Superior temporal gyrus (tissue), 1 donor: ENCODE results near the gene DOK6.

Experiments used
- DNase-seq: peaks from one replicate; pipeline ENCODE4 v3.0.0-alpha.2; 2016; ENCODE audit errors: extremely low spot score

The DOK6 gene

DNA sequence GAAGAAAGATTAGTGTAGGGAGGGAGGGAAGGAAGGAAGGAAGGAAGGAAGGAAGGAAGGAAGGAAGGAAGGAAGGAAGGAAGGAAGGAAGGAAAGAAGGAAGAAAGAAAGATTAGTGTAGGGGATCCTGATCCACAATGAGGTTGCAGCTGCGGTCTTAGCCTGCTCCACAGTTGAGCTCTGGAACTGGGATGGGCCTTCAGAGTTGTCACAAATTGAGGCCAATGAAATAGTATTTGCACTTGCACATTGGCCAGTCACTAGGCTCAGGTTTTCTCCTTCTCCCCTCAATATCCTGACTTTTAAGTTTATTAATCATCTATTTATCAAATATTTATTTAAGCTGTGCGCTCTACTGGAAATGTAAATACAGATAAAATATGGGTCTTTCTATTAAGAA is 34.3 kb downstream of the DOK6 start:
- DNase-seq = no peak

- DNase-seq = no peak
These were observed 43.5 kb downstream of the DOK6 start for GRCh38 chr18:69444221-69444620.

DNA sequence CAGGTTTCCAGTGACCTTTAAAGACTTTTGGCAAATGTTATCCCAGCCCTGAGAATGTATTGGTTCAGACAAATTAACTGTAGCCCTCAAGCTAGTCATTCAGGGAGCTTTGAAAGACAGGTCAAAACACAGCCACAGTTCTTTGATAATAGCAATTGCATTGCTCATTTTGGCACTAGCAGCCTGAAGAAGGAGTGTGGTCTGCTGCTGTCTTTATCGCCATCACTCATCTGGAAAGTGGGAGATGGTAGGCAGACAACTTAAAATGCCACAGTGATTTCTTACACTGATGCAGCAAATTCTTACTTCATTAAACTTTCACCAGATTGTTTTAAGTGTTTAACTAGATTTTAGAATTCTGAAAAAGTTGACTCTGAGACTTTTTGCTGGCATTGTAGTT is 47.2 kb downstream of the DOK6 start:
- no peak for DNase-seq

- DNase-seq = no peak
These were observed 54.4 kb downstream of the DOK6 start for GRCh38 chr18:69455125-69455524.

DNA sequence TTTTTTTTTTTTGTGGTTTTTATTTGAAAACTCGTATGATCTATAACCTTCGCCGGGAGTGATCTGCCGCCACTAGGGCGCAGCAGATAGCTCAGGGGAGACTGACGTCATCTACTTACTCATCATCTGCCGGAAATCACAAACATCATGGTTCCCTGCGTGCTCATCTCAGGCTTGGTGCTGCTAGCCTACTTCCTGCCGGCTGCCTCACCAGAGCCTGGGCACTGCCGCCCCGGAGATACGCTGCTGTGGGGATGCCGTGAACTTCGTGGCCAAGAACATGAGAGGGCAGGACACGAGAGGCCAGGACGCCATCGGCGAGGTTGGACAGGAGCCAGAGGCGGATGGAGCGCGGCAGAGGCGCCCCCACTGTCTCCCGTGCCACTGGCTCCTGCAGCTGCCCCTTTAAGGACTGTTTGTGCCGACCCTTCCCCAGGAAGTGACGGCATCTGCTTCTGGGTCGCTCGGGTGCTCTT is 68.8 kb downstream of the DOK6 start:
- DNase-seq = no peak

- no peak for DNase-seq
These were observed 79.8 kb downstream of the DOK6 start for GRCh38 chr18:69480460-69480859.

DNA sequence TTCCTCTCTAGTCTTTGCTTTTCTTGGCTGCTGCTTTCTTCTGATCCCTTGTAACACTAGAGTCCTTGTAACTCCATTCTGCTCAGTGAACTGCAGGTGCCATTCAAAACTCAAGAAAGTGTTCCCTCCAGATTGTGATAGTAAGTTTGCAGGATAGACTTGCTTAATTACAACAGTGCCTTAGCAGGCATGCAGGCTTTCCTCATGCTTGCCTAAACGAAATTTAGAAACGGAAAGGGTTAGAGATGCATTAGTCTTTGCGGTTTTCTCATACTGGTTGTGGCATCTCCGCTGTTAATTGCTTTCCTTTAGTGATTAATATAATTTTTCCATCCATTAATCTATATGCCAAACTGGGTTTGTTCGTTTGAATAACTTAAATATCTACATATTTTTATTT is 82.9 kb downstream of the DOK6 start:
- DNase-seq = no peak

- no peak for DNase-seq
These were observed 84.2 kb downstream of the DOK6 start for GRCh38 chr18:69484699-69485396.

DNA sequence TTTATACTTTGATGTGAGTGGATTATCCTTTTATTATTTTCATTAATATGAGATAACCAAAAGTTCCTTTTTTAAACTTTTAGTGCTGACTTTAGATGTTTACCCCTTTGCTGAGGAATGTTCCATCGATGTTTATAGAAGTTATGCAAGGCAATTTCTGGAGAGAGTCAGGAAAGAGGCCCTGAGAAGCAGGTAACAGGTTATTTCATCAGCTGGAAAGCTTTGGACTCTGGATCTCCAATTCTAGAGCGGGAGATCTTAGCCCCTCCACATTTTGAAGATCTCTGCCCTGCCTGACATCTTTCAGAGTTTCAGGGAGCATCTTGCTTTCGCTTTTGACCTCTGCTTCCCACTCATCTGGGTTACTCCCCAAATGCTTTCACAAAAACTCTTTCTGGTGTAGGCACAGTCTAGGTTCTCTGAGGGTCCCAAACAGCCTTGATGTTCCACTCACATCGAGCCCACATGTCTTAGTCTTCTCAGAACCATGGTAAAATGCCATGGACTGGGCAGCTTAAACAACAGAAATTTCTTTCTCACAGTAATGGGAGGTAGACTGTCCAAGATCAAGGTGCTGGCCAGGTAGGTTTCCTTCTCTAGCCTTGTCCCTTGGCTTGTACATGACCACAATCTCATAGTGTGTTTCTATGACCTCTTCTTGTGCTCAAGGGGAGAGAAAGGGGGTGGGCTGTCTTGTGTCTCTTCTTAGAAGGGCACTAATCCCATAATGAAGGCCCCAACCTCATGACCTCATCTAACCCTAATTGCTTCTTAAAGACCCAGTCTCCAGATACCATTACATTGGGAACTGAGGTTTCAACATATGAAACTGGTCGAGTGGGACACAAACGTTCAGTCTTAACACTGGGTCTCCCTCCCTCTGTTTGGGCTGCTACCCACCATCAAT is 87.1 kb downstream of the DOK6 start:
- no peak for DNase-seq

DNA sequence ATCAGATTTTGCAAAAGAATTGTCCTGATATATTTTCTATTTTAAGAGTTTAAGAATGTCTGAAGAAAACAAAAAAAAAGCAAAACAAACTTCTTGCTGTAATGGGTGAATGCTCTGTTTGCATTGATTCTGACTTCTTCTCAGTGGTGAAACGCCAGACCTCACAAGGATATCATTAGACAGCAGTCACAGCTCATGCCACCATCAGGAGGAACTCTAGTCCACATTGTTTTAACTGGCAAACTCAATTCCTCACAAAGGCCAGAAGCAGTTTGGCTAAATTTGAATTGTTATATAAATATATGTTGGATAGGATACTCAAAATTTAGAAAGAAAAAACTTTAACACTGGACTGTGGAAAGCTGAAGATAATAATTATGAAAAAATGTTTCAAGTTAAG is 89.4 kb downstream of the DOK6 start:
- no peak for DNase-seq

GRCh38 chr18:69490813-69491212 is 90.1 kb downstream of the DOK6 start:
- no peak for DNase-seq

GRCh38 chr18:69491576-69491975 is 90.9 kb downstream of the DOK6 start:
- no peak for DNase-seq

GRCh38 chr18:69492861-69493260 is 92.2 kb downstream of the DOK6 start:
- DNase-seq = no peak

GRCh38 chr18:69494841-69495240 is 94.2 kb downstream of the DOK6 start:
- no peak for DNase-seq

DNA sequence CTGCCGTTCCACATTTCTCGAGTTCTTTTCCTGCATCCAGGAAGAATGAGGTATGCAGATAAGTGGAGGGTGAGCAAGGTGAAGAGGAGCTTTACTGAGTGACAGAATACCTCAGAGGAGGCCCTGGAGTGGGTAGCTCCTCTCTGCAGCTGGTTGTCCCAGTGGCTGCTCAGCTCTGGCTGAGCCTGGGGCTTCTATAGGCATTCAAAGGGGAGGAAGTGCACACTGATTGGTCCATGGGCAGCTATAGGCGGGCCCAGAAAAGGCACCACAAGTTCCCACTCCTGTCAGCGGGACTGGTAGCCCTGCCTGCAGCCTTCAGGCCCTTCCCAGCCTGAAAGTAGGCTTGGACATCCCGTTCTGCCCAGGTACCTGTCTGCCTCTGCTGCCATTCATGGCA is 94.7 kb downstream of the DOK6 start:
- no peak for DNase-seq

DNA sequence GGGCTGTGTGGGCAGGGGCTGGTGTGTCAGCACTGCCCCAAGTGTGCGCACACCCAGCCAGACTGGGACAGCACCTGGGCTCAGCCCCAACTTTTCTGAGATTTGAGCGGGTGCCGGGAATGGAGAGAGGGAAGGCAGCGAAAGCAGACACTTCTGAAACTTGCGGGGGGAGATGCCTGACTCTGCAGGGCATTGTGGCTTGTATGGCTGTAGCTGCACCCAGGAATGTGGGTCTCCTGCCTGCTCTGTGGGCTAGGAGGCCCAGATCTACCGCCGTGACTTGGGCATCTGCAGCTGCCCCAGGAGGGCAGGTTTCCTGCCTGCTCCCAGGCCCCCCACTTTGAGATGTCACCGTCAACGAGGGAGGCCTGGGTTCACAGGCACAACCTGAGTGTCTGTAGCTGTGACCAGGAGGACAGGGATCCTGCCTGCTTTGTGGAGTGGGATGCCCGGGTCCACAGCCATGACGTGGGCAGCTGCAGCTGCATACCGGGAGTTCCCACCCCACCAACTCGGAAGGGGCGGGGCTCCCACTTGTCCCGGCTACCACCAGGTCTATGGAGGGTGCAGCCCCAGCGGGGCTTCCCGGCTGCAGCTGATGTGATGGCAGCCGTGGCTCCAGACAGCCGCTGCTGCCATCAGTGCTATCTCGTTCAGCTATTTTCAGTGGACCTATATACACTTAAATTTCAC is 95.3 kb downstream of the DOK6 start:
- DNase-seq = no peak

GRCh38 chr18:69518989-69519388 is 118.3 kb downstream of the DOK6 start:
- no peak for DNase-seq

DNA sequence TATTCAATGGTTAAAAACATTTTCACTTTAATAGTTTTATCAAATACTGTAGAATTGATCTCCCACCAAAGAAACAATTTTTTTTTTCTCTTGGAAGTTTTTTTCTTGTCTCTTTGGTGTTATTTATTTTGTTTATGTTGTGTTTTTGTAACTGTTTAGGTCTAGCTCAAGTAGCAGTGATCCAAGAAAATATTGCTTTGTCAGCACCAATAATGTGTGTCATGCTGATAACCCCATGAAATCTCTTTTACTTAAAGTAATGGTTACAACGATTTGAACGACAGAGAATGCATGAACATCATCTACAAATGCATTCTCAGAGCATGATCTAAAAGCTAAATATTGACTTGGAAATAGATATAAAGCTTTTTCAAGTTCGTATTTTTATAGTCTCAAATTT is 122.9 kb downstream of the DOK6 start:
- no peak for DNase-seq

DNA sequence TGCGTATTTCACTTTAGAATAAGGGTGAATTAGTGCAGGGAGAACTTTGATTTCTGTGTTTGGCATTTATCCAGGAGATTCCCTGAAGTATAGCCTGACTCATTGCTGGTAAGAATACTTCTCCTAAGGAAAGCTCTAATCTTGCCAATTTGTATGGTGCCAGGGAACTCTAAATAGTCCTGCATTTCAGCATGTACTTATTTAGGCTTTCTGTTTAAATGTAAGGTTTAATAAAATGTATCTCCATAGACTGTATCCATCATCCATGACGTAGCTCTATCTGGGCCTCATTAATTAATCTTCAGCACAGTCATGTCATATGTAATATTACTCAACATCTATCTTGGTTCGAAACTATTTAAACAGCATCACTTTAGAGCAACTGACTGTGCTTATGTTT is 127.7 kb downstream of the DOK6 start:
- DNase-seq = no peak

DNA sequence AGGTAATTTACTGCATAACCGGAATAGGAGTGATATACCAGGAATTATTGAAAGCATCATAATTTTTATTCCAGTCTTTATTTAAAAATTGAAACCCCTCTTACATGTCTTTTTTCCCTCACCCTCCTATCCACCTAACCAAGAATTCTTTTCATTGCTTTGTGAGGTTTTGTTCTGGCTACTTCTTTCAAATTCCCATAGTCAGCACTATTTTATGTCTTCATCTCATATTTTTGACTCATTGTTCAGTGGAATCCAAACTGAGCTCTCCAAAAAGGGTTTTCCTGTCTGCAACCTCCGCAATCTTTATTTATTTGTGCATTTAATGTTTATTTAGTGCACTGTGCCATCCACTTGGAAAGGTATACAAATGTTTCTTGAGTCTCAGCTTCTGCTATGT is 128.5 kb downstream of the DOK6 start:
- no peak for DNase-seq

- DNase-seq = no peak
These were observed 131.3 kb downstream of the DOK6 start for GRCh38 chr18:69531973-69532372.

DNA sequence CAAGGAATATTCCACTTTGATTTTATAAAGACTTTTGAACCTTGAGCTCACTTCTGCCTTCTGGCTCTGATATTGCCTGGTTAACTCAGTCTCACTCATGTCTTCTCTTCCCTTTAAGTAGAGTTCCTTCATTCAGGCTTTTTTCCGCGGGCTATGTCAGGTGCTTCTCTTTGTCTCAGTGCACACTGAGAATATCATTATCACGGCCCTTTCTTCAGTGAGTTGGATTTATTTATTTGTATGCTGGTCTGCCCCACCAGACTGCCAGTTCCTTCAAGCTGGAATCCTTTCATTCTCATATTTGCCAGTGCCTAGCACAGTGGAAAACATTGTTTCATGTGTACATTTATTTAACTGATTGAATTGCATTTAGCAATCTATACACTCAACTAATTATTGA is 136.5 kb downstream of the DOK6 start:
- no peak for DNase-seq

- DNase-seq = no peak
These were observed 138.2 kb downstream of the DOK6 start for GRCh38 chr18:69538849-69539248.
